Left hindlimb (tissue), 1 donor: ENCODE measurements around the gene GPR3.

Source experiments
- DNase-seq: peaks from one replicate; pipeline ENCODE4 v3.0.0-alpha.2; 2018

Gene GPR3

GRCh38 chr1:27392096-27392777 lies at the start of gene GPR3:
TSS of gene GPR3 (plus strand) at chr1:27392622. CDS start at chr1:27393799, 1,177 bp downstream.
- peak; percentile 93 for DNase-seq

DNA sequence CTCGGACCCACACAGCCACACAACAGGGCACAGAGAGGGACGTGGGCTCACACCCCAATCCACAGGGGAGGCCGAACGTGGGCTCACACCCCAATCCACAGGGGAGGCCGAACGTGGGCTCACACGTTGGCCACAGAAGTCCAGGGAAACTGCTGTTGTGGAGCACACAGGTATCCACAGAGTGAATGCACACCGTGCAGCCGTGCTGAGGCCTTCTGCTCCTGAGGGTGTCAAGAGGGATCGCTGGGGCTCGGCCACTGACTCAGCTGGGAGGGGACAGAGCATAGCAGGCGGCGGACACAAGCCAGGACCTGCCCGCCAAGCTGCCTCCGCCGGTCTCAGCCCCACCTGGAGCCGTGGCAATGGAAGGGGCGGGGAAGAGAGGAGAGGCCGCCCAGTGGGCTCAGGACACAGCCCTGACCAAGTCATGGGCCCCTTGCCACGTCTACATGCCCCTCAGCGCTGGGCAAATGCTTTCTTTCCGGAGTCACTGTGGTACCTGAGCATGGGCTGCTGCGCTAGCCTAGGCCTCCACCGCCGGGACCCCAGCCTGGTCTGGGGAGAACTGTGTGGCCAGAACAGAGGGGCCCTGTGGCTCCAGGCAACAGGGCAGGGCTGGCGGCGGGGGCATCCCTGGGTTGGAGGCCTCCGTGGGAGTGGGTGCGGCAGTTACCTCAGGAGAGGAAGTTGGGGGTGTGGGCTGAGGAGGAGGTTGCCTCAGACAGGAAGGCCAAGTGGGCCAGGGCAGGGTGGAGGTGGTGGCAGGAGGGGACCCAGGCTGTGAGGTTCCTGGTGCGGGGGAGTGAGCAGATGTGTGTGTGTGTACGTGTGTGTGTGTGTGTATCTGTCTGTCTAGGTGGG lies 49.4 kb upstream of the GPR3 start:
- no peak for DNase-seq

GRCh38 chr1:27343639-27344025 lies 48.8 kb upstream of the GPR3 start:
- DNase-seq = no peak

DNA sequence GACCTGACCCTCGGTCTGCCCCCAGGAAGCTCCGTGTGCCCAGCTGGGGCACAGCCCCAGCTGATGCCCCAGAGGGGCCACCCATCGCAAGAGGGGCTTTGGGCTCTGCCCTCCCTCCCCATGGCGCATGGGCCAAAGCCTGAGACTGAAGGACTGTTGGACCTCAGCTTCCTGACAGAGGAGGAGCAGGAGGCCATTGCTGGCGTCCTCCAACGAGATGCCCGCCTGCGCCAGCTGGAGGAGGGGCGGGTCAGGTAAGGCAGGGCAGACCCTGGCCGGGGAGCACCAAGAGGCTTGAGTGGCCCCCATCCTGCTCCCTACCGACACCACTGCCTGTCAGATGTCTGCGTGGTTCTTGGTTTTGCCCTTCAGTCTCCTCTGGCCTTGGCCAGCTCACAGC lies 47.1 kb upstream of the GPR3 start:
- DNase-seq = no peak

- DNase-seq = no peak
These were observed 46.1 kb upstream of the GPR3 start for GRCh38 chr1:27346357-27346756.

DNA sequence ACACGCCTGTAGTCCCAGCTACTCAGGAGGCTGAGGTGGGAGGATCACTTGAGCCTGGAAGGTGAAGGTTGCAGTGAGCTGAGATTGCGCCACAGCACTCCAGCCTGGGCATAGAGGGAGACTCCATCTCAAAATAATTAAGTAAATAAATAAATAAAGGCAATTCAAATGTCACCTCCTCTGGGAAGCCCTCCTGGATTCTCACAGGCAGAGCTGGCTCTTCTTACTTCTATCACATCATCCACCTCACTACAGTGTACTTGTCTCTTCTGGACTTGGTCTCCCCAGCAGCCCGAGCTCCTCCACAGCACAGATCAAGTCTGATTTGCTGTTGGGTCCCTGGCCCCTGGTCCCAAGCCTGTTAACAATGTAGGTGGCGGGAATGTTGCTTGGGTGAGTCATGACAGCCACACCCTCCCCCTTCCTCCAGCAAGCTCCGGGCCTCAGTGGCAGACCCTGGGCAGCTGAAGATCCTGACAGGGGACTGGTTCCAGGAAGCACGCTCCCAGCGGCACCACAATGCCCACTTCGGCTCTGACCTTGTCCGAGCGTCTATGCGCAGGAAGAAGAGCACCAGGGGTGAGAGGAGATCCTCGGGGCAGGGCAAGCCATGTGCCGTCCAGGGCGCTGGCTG lies 45.3 kb upstream of the GPR3 start:
- DNase-seq = no peak

DNA sequence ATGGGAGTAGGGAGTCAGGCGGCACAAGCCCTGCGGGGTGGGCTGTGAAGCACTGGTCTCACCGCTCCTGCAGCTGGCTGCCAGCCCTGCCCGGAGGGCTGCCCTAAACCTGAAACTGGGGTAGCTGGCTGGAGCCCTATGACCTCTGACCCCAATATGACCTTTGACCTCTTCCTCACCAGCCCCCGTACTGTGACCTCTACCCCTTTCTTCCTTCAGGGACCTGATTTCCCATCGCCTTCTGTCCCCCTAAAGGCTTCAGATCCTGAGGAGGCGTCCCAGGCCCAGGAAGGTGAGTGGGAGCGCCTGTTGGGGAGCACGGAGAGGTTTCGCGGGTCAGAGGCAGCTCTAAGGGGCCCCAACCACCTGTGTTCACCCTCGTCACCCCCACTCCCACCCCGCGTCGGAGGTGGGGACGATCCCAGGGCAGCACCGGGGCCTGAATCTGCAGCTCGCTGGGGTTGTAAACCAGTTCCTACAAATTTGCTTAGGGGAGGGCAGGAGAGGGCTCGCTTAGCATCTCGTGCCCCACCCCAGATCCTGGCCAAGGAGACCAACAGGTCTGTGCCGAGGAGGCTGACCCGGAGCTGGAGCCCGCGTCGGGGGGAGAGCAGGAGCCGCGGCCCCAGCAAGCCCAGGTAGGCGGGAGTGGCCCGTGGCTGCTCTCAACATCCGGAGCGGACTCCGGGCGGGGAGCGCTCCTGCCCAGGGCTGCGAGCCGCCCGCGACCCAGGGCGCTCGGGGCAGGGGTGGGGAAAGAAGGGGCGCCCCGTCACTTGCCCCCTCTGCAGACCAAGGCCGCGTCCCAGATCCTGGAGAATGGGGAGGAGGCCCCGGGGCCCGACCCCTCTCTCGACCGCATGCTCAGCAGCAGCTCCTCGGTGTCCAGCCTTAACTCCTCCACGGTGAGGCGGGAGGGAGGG lies 43.3 kb upstream of the GPR3 start:
- no peak for DNase-seq

DNA sequence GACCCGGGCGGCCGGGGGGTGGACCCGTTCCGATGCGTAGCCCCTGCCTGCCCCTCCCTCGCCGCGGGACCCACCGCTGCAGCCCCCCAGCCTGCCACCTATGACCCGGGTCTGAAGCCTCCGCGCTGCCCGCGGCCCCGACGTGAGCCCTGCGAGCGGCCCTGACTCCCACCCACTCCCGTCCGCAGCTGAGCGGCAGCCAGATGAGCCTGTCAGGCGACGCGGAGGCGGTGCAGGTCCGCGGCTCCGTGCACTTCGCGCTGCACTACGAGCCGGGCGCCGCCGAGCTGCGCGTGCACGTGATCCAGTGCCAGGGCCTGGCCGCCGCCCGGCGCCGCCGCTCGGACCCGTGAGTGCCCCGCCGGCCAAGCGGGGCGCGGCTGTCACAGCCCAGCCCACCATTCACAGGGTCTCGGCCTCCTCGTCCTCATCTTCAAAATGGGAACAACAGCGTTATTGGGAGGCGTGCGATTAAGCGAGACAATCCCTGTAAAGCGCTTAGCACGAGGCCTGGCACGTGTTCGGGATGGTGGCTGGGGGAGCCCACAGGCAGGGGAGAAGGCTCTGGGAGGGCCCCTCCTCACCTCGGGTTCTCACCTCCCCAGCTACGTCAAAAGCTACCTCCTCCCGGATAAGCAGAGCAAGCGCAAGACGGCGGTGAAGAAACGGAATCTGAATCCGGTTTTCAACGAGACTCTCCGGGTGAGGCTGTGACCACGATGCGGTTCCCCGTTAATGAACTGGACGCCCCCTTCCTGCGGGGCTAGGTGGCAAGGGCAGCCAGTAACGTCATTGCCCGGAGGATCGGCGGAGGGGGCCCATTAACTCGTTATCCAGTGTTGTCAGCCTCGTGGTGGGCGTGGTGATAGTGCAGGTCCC lies 42.4 kb upstream of the GPR3 start:
- peak; percentile 70 for DNase-seq

DNA sequence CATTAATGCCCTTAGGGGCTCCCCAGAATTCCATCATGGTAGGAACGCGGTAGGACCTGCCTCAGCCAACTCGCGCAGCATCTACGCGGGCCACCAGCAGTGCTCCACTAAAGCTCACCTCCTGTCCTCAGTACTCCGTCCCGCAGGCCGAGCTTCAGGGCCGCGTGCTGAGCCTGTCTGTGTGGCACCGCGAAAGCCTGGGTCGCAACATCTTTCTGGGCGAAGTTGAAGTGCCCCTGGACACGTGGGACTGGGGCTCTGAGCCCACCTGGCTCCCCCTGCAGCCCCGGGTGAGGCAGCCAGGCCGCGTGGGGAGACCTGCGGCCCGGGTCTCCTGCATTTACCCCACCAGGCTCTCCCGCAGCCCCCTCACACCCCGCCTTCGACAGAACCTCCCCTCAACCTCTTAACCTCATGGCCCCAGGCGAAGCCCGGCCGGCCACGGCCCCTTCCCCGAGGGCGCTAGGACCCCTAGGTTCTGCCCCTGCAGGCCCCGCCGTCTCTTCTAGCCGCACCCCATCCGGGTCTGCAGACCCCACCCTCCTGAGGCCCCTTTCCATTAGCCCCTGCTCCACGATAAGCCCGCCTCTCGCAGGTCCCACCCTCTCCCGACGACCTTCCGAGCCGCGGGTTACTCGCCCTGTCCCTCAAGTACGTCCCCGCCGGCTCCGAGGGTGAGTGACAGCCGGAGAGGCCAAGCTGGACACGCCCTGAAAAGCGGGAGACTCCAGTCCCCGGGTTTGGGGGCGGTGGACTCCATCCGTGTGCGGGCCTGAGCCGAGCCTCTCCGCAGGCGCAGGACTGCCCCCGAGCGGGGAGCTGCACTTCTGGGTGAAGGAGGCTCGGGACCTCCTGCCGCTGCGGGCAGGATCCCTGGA lies 41.5 kb upstream of the GPR3 start:
- DNase-seq = no peak

GRCh38 chr1:27351541-27352107 lies 40.8 kb upstream of the GPR3 start:
- no peak for DNase-seq

DNA sequence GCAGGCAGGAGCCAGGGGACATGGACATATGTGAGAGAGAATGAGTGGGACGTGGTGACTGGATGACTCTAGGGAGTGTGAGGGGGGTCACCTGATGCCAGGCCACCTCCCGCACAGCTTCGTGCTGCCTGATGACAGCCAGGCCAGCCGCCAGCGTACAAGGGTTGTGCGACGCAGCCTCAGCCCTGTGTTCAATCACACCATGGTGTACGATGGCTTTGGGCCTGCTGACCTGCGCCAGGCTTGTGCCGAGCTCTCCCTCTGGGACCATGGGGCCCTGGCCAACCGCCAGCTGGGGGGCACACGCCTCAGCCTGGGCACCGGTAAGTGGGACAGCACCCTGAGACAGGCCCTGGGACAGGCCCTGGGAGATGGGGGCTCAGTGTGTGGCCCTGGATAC lies 39.3 kb upstream of the GPR3 start:
- no peak for DNase-seq

DNA sequence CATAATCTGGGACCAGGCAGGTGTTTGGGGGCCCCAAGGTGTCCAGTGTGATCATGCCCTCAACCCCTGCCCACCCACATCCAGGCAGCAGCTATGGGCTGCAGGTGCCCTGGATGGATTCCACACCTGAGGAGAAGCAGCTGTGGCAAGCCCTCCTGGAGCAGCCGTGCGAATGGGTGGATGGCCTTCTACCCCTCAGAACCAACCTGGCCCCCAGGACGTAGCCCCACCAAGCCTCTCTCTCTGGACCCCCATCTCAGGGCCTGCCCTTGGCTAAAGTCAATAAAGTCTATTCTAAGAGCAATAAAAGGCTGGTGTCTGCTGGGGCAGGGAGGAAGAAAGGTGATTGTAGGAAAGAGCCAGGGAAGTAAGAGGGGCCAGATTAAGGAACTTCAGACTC lies 38.8 kb upstream of the GPR3 start:
- no peak for DNase-seq

DNA sequence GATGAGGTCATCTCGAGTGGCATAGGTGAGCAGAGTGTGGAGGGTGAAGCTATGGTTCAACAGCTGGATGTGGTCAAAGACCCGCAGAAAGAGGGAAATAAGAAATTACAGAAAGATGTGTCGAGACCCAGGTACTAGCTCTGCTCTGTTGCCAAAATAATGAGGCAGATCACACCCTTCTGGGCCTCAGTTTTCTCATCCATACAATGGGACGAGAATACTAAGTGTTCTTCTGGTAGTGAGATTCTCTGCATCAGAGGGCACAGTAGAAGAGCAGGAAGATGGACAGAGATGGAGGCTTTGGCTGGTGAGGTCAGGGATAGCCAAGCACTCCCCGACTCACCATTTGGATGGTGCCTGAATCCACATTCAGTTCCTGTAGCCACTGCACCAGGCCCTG lies 36.7 kb upstream of the GPR3 start:
- DNase-seq = no peak

DNA sequence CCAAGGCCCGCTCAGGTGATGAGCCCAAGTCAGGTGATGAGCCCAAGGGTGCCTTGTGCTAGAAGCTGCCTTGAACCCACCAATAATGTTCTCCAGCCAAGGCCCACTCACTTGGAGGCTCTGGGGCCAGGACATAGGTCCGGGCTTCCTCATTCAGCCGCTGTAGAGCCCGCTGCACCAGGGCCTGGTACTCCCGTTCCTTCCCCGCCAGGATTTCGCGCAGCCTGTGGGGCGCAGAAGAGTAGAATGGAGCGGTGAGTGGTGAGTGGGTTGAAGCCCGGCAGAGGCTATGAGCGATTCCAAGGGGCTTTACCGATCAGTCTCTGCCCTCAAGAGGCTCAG lies 36.2 kb upstream of the GPR3 start:
- no peak for DNase-seq

DNA sequence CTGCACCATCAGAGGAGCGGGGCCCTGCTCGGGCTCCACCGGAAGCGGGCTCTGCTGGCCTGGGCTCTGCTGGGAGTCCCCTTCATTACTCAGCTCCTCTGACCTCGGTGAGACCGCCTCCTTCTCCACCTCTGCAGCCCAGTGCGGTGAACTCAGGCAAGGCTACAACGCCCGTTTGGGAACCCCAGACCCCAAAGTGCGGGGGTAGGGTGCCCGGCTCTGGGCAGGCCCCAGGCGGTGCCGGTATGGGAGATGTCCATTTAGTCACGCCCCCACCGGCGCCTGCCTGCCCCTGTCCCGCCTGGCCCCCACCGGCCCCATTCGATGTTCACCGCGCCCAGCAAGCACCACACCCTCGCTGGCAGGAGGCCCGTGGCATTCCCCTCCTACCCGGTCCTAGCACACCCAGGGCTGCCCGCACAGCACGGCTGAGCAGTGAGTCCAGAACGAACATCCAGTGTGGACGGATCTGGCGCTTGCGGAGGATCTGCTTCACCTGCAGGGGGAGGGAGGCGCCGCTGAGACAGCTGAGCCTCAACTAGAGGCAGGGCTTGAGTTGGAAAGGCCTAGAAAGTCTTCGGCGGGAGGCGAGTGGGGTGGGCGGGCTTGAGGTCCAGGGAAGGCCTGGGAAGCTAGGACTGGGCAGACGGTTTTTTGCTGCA lies 35.7 kb upstream of the GPR3 start:
- DNase-seq = peak; percentile 65

DNA sequence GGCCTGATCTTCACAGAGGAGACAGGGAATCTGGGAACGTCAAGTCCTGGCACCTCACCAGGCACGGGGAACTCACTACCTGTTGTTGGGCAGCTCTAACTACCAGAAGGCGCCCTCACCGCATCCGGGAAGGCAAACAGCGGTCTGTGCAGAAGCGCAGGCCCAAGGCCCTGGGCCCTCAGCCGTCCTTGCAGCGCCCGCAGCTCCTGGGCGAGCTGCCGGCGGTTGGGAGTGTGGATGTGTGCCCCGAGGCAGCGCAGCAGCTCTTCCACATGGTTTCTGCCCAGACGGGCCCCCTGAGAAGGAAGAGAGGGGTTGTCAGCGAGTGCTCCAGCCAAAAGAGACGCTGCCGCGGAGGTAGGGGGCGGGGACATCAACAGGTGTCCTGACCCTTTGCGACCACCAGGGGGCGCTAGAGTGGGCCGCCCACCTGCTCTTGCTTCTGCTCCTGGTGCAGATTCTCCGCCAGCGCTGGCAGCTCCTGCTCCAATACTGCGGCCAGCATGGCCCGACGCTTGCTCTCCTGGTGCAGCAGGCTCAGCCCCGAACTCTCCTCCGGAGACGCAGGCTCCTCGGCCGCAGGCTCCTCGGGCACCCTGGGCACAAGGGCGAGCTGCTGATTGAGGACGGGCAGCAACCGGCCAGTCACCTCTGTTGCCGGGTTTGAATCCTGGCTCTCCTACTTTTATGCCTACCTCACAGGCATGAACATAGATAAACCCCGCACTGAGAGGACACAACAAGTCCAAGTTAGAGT lies 35.0 kb upstream of the GPR3 start:
- peak; percentile 86 for DNase-seq

GRCh38 chr1:27358038-27358927 lies 34.1 kb upstream of the GPR3 start:
- no peak for DNase-seq

GRCh38 chr1:27358928-27359313 lies 33.5 kb upstream of the GPR3 start:
- no peak for DNase-seq
